ENCODE measurements around the gene VAV1. TPM values are rescaled to one million over a fixed set of nuclear protein-coding genes. Genes with fewer than 3 reads are reported as not detected.

VAV1 gene
- total and polyA plus RNA-seq, 2 of the 13 experiments (the other 11 are each of a cell fraction or from before 2014, with no cell fraction given): not detected

GRCh38 chr19:6725513-6726231, 46.8 kb upstream of the VAV1 start (continued):
- no peak for TF ChIP-seq ZNF407 (CRISPR knock-in tag; IDR thresholded peaks at IDR 0.05; ENCODE audit: not compliant biosample characterization)
- no peak for TF ChIP-seq CBX5 (CRISPR knock-in tag; IDR thresholded peaks at IDR 0.05; ENCODE audit: borderline replicate concordance)
- TF ChIP-seq ELK4 (CRISPR knock-in tag; IDR thresholded peaks at IDR 0.05; ENCODE audit: borderline replicate concordance): no peak
- no peak for TF ChIP-seq MATR3 (CRISPR knock-in tag; IDR thresholded peaks at IDR 0.05)
- no peak for TF ChIP-seq HOXA9 (CRISPR knock-in tag; IDR thresholded peaks at IDR 0.05; ENCODE audit: borderline replicate concordance)
- no peak for TF ChIP-seq KDM5A (IDR thresholded peaks at IDR 0.05; ENCODE audit: borderline replicate concordance, low read length)
- no peak for TF ChIP-seq NBN (conservative IDR thresholded peaks at IDR 0.05)
- no peak for TF ChIP-seq RFX3 (CRISPR knock-in tag; IDR thresholded peaks at IDR 0.05)
- no peak for TF ChIP-seq SIN3B (IDR thresholded peaks at IDR 0.05; ENCODE audit: low read length)
- peak; percentile 86 for TF ChIP-seq RARA (CRISPR knock-in tag; IDR thresholded peaks at IDR 0.05)
- TF ChIP-seq RFXAP (CRISPR knock-in tag; IDR thresholded peaks at IDR 0.05; ENCODE audit: borderline replicate concordance): peak; percentile 99
- TF ChIP-seq ZNF225 (CRISPR knock-in tag; IDR thresholded peaks at IDR 0.05): no peak
- TF ChIP-seq MTA1 (CRISPR knock-in tag; IDR thresholded peaks at IDR 0.05; ENCODE audit: borderline replicate concordance): no peak
- TF ChIP-seq CCDC6 (CRISPR knock-in tag; IDR thresholded peaks at IDR 0.05): no peak
- TF ChIP-seq ZNF33A (CRISPR knock-in tag; IDR thresholded peaks at IDR 0.05; ENCODE audit: borderline replicate concordance): no peak
- peak; percentile 28; the same call in 1 of the 2 replicates for TF ChIP-seq FOXA3 (CRISPR knock-in tag; IDR thresholded peaks at IDR 0.05)
